HCT116 (cell line): Measurements from ENCODE around the gene HDAC11. TPM values are rescaled to one million over a fixed set of nuclear protein-coding genes. Genes with fewer than 3 reads are reported as not detected.
"Not testable (repeated sequence)": the region's sequence is repeated elsewhere in the genome, so short reads cannot be mapped to it uniquely, and the experiment has no call there.

Experiments used
- ATAC-seq: fragments of 200-7000 bp; cut with Tn5 transposase; 2 replicates; pipeline ENCODE4 v1.9.1; 2020; ENCODE audit warnings: mild to moderate bottlenecking, moderate library complexity
- BruUV-seq: library from RNA; stranded (reverse); fragments of 400-500 nt; replicated peaks from 2 replicates; lab custom pipeline; 2021; lab: Mats Ljungman, UMichigan
- CTCF ChIA-PET: fragments of 300-600 bp; sonication (Branson Sonifier 250); formaldehyde crosslinking; loops from one replicate; lab custom pipeline; 2021; ENCODE audit warnings: antibody characterized with exemption; lab: Charles Lee
- POLR2A ChIA-PET: fragments of 300-600, 350-600 bp; sonication (Branson Sonifier 250); formaldehyde crosslinking; loops from one replicate; lab custom pipeline; 2021; ENCODE audit warnings: antibody characterized with exemption; lab: Charles Lee
- RAD21 ChIA-PET, 2 experiments: fragments of 300-600 bp; sonication (Branson Sonifier 250); formaldehyde crosslinking; loops; one replicate each; lab custom pipeline; 2023; ENCODE audit warnings: low total read pairs in 2 of 2; ENCODE audit not compliant: uncharacterized antibody in 2 of 2, unreplicated experiment in 2 of 2, low non-redundant PET in 1 of 2; lab: Charles Lee
- DNase-seq: peaks from one replicate; pipeline ENCODE4 v3.0.0-alpha.2; 2010; ENCODE audit warnings: low read depth, low spot score
- H2AFZ ChIP-seq: fragments of 200-600 bp; shearing (Covaris generic), sonication (generic); 2 replicates; pipeline ENCODE4 v1.6.1; 2017; ENCODE audit warnings: low read depth, mixed run types, mixed read lengths, antibody characterized with exemption, low read length; ENCODE audit not compliant: poor library complexity, severe bottlenecking
- H3K27ac ChIP-seq: 2 replicates; pipeline ENCODE4 v1.5.1; 2012; ENCODE audit warnings: low read depth, low read length
- H3K27me3 ChIP-seq: fragments of 200-600 bp; sonication (generic); 2 replicates; pipeline ENCODE4 v1.6.1; 2016; ENCODE audit warnings: mixed run types, low read length, mixed read lengths; ENCODE audit not compliant: insufficient read depth
- H3K36me3 ChIP-seq, 2 experiments: fragments of 200-500 bp in 1 of 2; fragments of 200-600 bp in 1 of 2; sonication (Bioruptor generic) in 1 of 2; sonication (generic) in 1 of 2; 2 replicates each; pipeline versions ENCODE4 v1.5.1 to v1.6.1; 2014 to 2016; ENCODE audit warnings: low read length in 2 of 2, inconsistent platforms in 1 of 2, mixed read lengths in 1 of 2, mixed run types in 1 of 2; ENCODE audit not compliant: insufficient read depth in 2 of 2, control insufficient read depth in 1 of 2
- H3K4me1 ChIP-seq, 2 experiments: fragments of 200-600 bp in 1 of 2; sonication (generic) in 1 of 2; 2 replicates each; pipeline versions ENCODE4 v1.5.1 to v1.6.1; 2012 to 2017; ENCODE audit warnings: low read length in 2 of 2, inconsistent platforms in 1 of 2, mild to moderate bottlenecking in 1 of 2, mixed read lengths in 1 of 2, mixed run types in 1 of 2, moderate library complexity in 1 of 2; ENCODE audit not compliant: insufficient read depth in 2 of 2, control insufficient read depth in 1 of 2
- H3K4me2 ChIP-seq: fragments of 200-600 bp; sonication (generic); 2 replicates; pipeline ENCODE4 v1.6.1; 2017; ENCODE audit warnings: mixed run types, low read length, mixed read lengths
- H3K4me3 ChIP-seq, 2 experiments: fragments of 200-600 bp in 1 of 2; sonication (generic) in 1 of 2; replicated peaks in 1 of 2; 2 replicates each; pipeline ENCODE4 v1.5.1; 2011 to 2016; ENCODE audit warnings: low read length in 2 of 2, control low read depth in 1 of 2, low read depth in 1 of 2, mild to moderate bottlenecking in 1 of 2, mixed read lengths in 1 of 2, mixed run types in 1 of 2
- H3K79me2 ChIP-seq: fragments of 200-600 bp; sonication (generic); 2 replicates; pipeline ENCODE4 v1.6.1; 2017; ENCODE audit warnings: mild to moderate bottlenecking, mixed run types, low read length, moderate library complexity, mixed read lengths; ENCODE audit not compliant: insufficient read depth
- H3K9ac ChIP-seq: fragments of 200-600 bp; sonication (generic); 2 replicates; pipeline ENCODE4 v1.6.1; 2016; ENCODE audit warnings: low read length, mixed read lengths
- H3K9me2 ChIP-seq: fragments of 200-600 bp; sonication (generic), shearing (Covaris generic); 2 replicates; pipeline ENCODE4 v1.6.1; 2017; ENCODE audit warnings: mixed run types, mild to moderate bottlenecking, moderate library complexity; ENCODE audit not compliant: insufficient read depth
- H3K9me3 ChIP-seq, 2 experiments: fragments of 200-500 bp in 1 of 2; fragments of 200-600 bp in 1 of 2; sonication (Bioruptor generic) in 1 of 2; sonication (generic) in 1 of 2; 2 replicates each; pipeline ENCODE4 v1.6.1; 2014 to 2017; ENCODE audit warnings: low read length in 2 of 2, mixed read lengths in 2 of 2, inconsistent platforms in 1 of 2, low read depth in 1 of 2, mild to moderate bottlenecking in 1 of 2, mixed run types in 1 of 2, moderate library complexity in 1 of 2; ENCODE audit not compliant: control insufficient read depth in 1 of 2, insufficient read depth in 1 of 2
- H4K20me1 ChIP-seq: fragments of 200-600 bp; sonication (generic), shearing (Covaris generic); 2 replicates; pipeline ENCODE4 v1.6.1; 2017; ENCODE audit warnings: mixed run types, mild to moderate bottlenecking, moderate library complexity; ENCODE audit not compliant: insufficient read depth
- CBX3 ChIP-seq: IDR thresholded peaks from 2 replicates; pipeline ENCODE4 v1.6.1; 2012; ENCODE audit warnings: low read depth
- CEBPB ChIP-seq: IDR thresholded peaks from 2 replicates; pipeline ENCODE4 v1.6.1; 2012; ENCODE audit warnings: low read depth
- CTCF ChIP-seq, 3 experiments: fragments of 200-600 bp in 1 of 3; sonication (generic) in 1 of 3; IDR thresholded peaks in 2 of 3; conservative IDR thresholded peaks in 1 of 3; 2 replicates each; pipeline ENCODE4 v1.5.1; 2012 to 2017; ENCODE audit warnings: low read depth in 2 of 3, low read length in 2 of 3, antibody characterized with exemption in 1 of 3, borderline replicate concordance in 1 of 3, control low read depth in 1 of 3, mild to moderate bottlenecking in 1 of 3, mixed read lengths in 1 of 3, mixed run types in 1 of 3, moderate library complexity in 1 of 3; ENCODE audit not compliant: insufficient read depth in 1 of 3
- EGR1 ChIP-seq: IDR thresholded peaks from 2 replicates; pipeline ENCODE4 v1.6.1; 2012; ENCODE audit warnings: low read depth
- ELF1 ChIP-seq: IDR thresholded peaks from 2 replicates; pipeline ENCODE4 v1.6.1; 2012; ENCODE audit warnings: low read depth, borderline replicate concordance
- EZH2phosphoT487 ChIP-seq: fragments of 200-600 bp; IDR thresholded peaks from 2 replicates; pipeline ENCODE4 v1.6.1; 2018; ENCODE audit warnings: antibody characterized with exemption, borderline replicate concordance
- JUND ChIP-seq: IDR thresholded peaks from 2 replicates; pipeline ENCODE4 v1.6.1; 2012
- MAX ChIP-seq: IDR thresholded peaks from 2 replicates; pipeline ENCODE4 v1.6.1; 2012
- POLR2A ChIP-seq: IDR thresholded peaks from 2 replicates; pipeline ENCODE4 v1.7.0; 2011; ENCODE audit warnings: borderline replicate concordance; ENCODE audit not compliant: insufficient read depth, insufficient read length; ENCODE audit errors: extremely low read depth
- POLR2AphosphoS5 ChIP-seq: IDR thresholded peaks from 2 replicates; pipeline ENCODE4 v1.6.1; 2011; ENCODE audit warnings: mild to moderate bottlenecking, low read depth, low read length, moderate library complexity
- SIN3A ChIP-seq: IDR thresholded peaks from 2 replicates; pipeline ENCODE4 v1.6.1; 2012; ENCODE audit warnings: low read depth
- SP1 ChIP-seq: IDR thresholded peaks from 2 replicates; pipeline ENCODE4 v1.6.1; 2012; ENCODE audit warnings: low read depth
- YY1 ChIP-seq: IDR thresholded peaks from 2 replicates; pipeline ENCODE4 v1.6.1; 2011; ENCODE audit warnings: low read length, low read depth, moderate library complexity, mild to moderate bottlenecking; ENCODE audit not compliant: insufficient replicate concordance; ENCODE audit errors: extremely low read depth
- ZFX ChIP-seq: fragments of 450-650 bp; IDR thresholded peaks from 2 replicates; pipeline ENCODE4 v1.6.1; 2017
- ZNF274 ChIP-seq: fragments of 200-500 bp; sonication (Bioruptor generic); IDR thresholded peaks from 2 replicates; pipeline ENCODE4 v1.6.1; 2014; ENCODE audit warnings: mild to moderate bottlenecking, low read depth, low read length, inconsistent platforms
- intact Hi-C: fragments of 100-400 bp; cut with micrococcal nuclease; formaldehyde crosslinking; loops from 2 replicates; pipeline ENCODE4 v1.10.0; 2022
- total RNA-seq: library from RNA; stranded (reverse); gene quantifications from one replicate; pipeline ENCODE4 v1.2.1, GENCODE V29; 2021; ENCODE audit not compliant: unreplicated experiment
- TF ChIP-seq, protein P1 (sequence below): IDR thresholded peaks from 2 replicates; pipeline ENCODE4 v1.6.1; 2011; ENCODE audit warnings: mild to moderate bottlenecking, low read length, moderate library complexity; ENCODE audit not compliant: insufficient replicate concordance; ENCODE audit errors: extremely low read depth

Gene HDAC11
- total RNA-seq, 1 experiment from 2014 or later = 16.1 TPM

DNA sequence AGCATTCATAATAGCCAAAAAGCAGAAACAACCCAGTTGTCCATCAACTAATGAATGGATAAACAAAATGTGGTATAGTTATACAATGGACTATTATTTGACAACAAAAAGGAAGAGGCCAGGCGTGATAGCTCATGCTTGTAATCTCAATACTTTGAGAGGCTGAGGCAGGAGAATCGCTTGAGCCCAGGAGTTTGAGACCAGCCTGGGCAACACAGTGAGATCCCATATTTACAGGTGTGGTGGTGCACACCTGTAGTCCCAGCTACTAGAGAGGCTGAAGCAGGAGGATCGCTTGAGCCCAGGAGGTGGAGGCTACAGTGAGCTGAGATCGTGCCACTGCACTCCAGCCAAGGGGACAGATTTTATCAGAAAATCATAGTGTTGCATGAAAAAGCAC, 43.9 kb upstream of the HDAC11 start:
- H3K9me2 ChIP-seq, H4K20me1 ChIP-seq, H3K79me2 ChIP-seq, CTCF ChIA-PET, H3K36me3 ChIP-seq, H3K9ac ChIP-seq, H3K4me1 ChIP-seq, DNase-seq, H3K4me3 ChIP-seq, BruUV-seq, ATAC-seq, POLR2A ChIA-PET, H3K4me2 ChIP-seq, H3K27ac ChIP-seq, intact Hi-C loops, H3K27me3 ChIP-seq, RAD21 ChIA-PET, H3K9me3 ChIP-seq, H2AFZ ChIP-seq: not testable (repeated sequence)

DNA sequence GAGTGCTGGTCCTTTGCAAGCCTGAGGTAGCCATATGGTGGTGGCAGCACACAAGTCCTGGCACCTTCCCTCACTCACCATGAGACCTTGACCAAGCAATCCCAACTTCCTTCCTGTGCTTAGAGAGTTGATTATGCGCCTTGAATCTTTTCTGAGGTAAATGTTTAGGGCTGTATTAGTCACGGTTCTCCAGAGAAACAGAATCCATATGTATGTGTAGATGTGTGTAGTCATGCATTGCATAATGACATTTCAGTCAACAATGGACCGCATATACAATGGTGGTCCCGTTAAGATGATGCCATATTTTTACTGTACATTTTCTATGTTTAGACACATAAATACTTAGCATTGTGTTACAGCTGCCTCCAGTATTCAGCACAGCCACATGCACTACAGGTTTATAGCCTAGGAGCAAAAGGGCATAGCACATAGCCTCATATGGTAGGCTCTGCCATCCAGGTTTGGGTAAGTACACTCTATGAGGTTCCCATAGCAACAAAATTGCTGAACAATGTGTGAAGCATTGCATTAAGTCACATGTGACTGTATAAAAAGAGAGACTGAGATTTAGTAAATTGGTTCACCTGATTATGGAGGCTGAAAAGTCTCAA, 39.8 kb upstream of the HDAC11 start:
- Histone ChIP-seq H3K27ac (no peak overlapping the region), H3K27me3 (no peaks in the 10 kb centered on the region), H3K4me2 (no peak overlapping the region), H3K4me3 (no peak overlapping the region), H3K9me3 (no peaks in the 10 kb centered on the region), H3K79me2 (no peaks in the 10 kb centered on the region), H4K20me1 (no peaks in the 10 kb centered on the region), H3K36me3 (no peaks in the 10 kb centered on the region), H2AFZ (no peak overlapping the region), H3K9ac (no peak overlapping the region), H3K4me1 (no peaks in the 10 kb centered on the region), H3K9me2 (no peaks in the 10 kb centered on the region)
- DNase-seq (no peak), ATAC-seq (no peak)
- intact Hi-C loops = no loop called here
- ChIA-PET POLR2A (no interaction called here), RAD21 (no interaction called here), CTCF (no interaction called here)
- BruUV-seq = no TSS peak
- TF ChIP-seq ZFX (no peak), SP1 (no peak), POLR2A (no peak), EGR1 (no peak), CEBPB (no peak), YY1 (no peak), JUND (no peak), MAX (no peak), CBX3 (no peak), ZNF274 (no peak), CTCF (IDR thresholded peaks at IDR 0.05 in 2 of 3, conservative IDR thresholded peaks at IDR 0.05 in 1 of 3; ENCODE audit: borderline replicate concordance in 1 of 3, insufficient read depth in 1 of 3, low read depth in 2 of 3, low read length in 2 of 3) (no peak), ELF1 (no peak), SIN3A (no peak), POLR2AphosphoS5 (no peak), EZH2phosphoT487 (no peak)
- TF ChIP-seq, protein P1, sequence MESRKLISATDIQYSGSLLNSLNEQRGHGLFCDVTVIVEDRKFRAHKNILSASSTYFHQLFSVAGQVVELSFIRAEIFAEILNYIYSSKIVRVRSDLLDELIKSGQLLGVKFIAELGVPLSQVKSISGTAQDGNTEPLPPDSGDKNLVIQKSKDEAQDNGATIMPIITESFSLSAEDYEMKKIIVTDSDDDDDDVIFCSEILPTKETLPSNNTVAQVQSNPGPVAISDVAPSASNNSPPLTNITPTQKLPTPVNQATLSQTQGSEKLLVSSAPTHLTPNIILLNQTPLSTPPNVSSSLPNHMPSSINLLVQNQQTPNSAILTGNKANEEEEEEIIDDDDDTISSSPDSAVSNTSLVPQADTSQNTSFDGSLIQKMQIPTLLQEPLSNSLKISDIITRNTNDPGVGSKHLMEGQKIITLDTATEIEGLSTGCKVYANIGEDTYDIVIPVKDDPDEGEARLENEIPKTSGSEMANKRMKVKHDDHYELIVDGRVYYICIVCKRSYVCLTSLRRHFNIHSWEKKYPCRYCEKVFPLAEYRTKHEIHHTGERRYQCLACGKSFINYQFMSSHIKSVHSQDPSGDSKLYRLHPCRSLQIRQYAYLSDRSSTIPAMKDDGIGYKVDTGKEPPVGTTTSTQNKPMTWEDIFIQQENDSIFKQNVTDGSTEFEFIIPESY = no peak
